GM10847 (cell line): Measurements from ENCODE around the gene CRYBA4.
A peak's percentile ranks its signal among the peaks of the same experiment; 100 is the strongest.

Source experiments
- POLR2A ChIP-seq: IDR thresholded peaks from 2 replicates; pipeline ENCODE4 v1.6.1; 2011; ENCODE audit not compliant: insufficient read length; ENCODE audit errors: extremely low read depth

Gene CRYBA4

GRCh38 chr22:26588729-26589366 lies 32.9 kb upstream of the CRYBA4 start:
- no peak for TF ChIP-seq POLR2A

- TF ChIP-seq POLR2A = no peak
These were observed 32.4 kb upstream of the CRYBA4 start for GRCh38 chr22:26589367-26589844.

- peak; percentile 89 for TF ChIP-seq POLR2A
These were observed 31.7 kb upstream of the CRYBA4 start, which contains the start of gene TPST2 for GRCh38 chr22:26589845-26590736. Gene TPST2, minus strand, starts transcription at chr22:26590132. Its CDS starts 48,502 bp downstream, at chr22:26541630.

GRCh38 chr22:26592421-26592891 lies 29.3 kb upstream of the CRYBA4 start:
- TF ChIP-seq POLR2A = peak; percentile 14

- no peak for TF ChIP-seq POLR2A
These were observed 28.0 kb upstream of the CRYBA4 start for GRCh38 chr22:26593763-26594162.

- no peak for TF ChIP-seq POLR2A
These were observed 24.7 kb upstream of the CRYBA4 start for GRCh38 chr22:26597026-26597425.

- TF ChIP-seq POLR2A = no peak
These were observed 24.3 kb upstream of the CRYBA4 start for GRCh38 chr22:26597480-26597879.

- no peak for TF ChIP-seq POLR2A
These were observed 22.3 kb upstream of the CRYBA4 start for GRCh38 chr22:26599505-26599904.

GRCh38 chr22:26601726-26602125 lies 20.0 kb upstream of the CRYBA4 start:
- TF ChIP-seq POLR2A = no peak

GRCh38 chr22:26602127-26602526 lies 19.6 kb upstream of the CRYBA4 start:
- TF ChIP-seq POLR2A = no peak

GRCh38 chr22:26604368-26604767 lies 17.4 kb upstream of the CRYBA4 start:
- TF ChIP-seq POLR2A = no peak

GRCh38 chr22:26606611-26607010 lies 15.2 kb upstream of the CRYBA4 start:
- TF ChIP-seq POLR2A = no peak

- TF ChIP-seq POLR2A = no peak
These were observed 13.6 kb upstream of the CRYBA4 start for GRCh38 chr22:26608129-26608528.

- TF ChIP-seq POLR2A = no peak
These were observed 12.5 kb upstream of the CRYBA4 start for GRCh38 chr22:26609287-26609686.

- no peak for TF ChIP-seq POLR2A
These were observed 11.4 kb upstream of the CRYBA4 start for GRCh38 chr22:26610072-26610958.

- no peak for TF ChIP-seq POLR2A
These were observed 10.8 kb upstream of the CRYBA4 start for GRCh38 chr22:26610996-26611395.

- no peak for TF ChIP-seq POLR2A
These were observed 9.1 kb upstream of the CRYBA4 start for GRCh38 chr22:26612652-26613051.
